Measurements from ENCODE around the gene SRMS. TPM values are rescaled to one million over a fixed set of nuclear protein-coding genes. Genes with fewer than 3 reads are reported as not detected.

Gene SRMS
- total RNA-seq, 4 donors from 2014 or later, result not detected

DNA sequence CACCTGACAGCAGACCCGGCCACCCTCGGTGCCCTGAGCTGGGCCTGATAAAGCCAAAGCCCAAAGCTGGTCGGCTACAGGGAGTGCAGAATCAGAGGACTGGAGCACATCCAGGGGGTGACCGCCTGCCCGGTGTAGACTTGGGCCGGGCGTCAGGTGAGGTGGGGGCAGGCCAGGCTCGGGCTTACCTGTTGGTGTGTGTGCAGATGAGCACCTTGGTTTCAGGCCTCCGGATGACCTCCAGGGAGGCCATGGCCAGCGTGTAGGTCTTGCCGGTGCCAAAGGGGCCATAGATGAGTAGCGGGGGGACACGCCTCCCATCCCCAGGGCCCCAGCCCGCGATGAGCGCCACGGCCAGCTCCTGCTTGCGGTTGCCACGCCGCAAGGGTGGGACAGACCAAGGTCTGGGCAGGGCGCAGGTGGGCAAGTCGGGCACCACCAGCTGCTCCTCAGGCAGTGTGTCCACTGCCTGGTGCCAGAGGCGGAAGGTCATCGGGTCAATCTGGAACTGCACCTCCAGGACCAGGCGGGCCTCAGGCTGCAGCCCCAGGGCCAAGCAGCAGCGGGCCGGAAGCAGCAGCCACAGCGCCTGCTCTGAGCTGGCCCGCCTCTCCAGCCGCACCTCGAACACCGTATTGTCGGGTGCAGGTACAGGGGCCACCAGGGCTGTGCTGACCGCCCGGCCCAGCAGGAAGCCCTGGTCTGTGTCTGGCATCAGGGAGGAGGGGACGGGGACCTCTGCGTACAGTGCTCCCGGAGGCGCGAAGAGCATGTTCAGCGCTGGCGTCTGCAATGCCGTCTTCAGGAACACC lies 20.8 kb upstream of the SRMS start:
- H3K27me3 ChIP-seq, result no peaks in the 10 kb centered on the region
- no peak for DNase-seq (ENCODE audit: low spot score in 2 of 2)
- peaks cover 0 to 79% (median under 1%) of the 10 kb centered on the region in 3 donors for H3K36me3 ChIP-seq
- peak overlapping the region in 1 of 4 donors; percentile 18 for H3K4me3 ChIP-seq
- WGBS, 2 donors, result 85 to 88% methylated on average over 38 to 41 of the region's 43 CpGs
- TF ChIP-seq CTCF (IDR thresholded peaks at IDR 0.05) (no peak), EP300 (IDR thresholded peaks at IDR 0.05) (no peak), POLR2A (IDR thresholded peaks at IDR 0.05) (no peak)
- H3K9me3 ChIP-seq, result no peaks in the 10 kb centered on the region
- H3K27ac ChIP-seq, result no peak overlapping the region
- peaks cover 0 to 14% (median 7%) of the 10 kb centered on the region in 4 donors for H3K4me1 ChIP-seq

DNA sequence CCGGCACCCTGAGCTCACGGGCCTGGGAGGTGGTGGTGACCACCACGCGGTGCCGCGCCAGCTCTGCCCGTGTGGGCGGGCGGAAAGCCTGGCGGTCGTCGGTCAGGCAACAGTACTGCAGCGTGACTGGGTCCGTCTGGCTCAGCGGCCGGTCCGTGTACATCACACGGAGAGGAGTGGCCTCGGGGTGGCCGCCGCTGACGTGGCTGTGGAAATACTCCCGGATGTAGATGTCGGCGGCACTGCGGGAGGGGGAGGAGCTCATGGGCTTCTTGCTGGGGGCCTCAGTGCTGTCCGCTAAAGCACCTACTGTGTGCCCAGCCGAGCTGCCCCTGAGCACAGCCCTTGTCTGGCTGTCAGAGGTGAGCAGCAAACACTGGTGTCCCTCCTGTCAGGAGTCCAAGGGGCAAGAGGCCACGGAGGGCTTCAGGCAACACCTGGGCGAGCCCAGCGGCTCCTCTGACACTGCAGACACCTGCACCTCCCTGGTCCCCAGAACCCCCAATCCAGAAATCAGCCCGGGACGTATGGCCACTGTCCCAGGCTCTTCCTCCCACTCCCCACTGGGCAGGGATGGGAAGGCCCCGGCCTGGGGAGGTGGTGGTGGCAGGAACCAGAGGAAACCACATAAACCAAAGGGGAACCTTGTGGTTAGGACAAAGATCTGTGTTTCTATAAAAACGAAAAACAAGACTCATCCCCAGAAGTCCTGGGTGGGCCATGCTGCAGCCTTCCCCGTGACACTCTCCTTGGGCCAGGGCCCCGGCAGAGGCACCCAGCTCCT lies 20.0 kb upstream of the SRMS start:
- WGBS, 2 donors, result 88 to 89% methylated on average over 34 to 35 of the region's 37 CpGs

GRCh38 chr20:63567136-63567385 lies 19.5 kb upstream of the SRMS start:
- WGBS, 2 donors, result 89 to 94% methylated on average over 17 of the region's 22 CpGs
- TF ChIP-seq EP300 (IDR thresholded peaks at IDR 0.05) (no peak), POLR2A (IDR thresholded peaks at IDR 0.05) (no peak), CTCF (IDR thresholded peaks at IDR 0.05) (no peak)

More for the DNA sequence above, 20.0 kb upstream of the SRMS start:
- Histone ChIP-seq H3K4me3 (peak overlapping the region in 1 of 4 donors; percentile 18), H3K27me3 (no peaks in the 10 kb centered on the region), H3K9me3 (no peaks in the 10 kb centered on the region), H3K36me3 (peaks cover 3 to 86% (median 3%) of the 10 kb centered on the region in 3 donors), H3K27ac (no peak overlapping the region), H3K4me1 (peaks cover 0 to 6% (median 1%) of the 10 kb centered on the region in 4 donors)
- DNase-seq (ENCODE audit: low spot score in 2 of 2), result peak in 1 of 2 donors; percentile 28
- TF ChIP-seq POLR2A (IDR thresholded peaks at IDR 0.05), result no peak

GRCh38 chr20:63566395-63567135 lies 19.0 kb upstream of the SRMS start:
- TF ChIP-seq POLR2A (IDR thresholded peaks at IDR 0.05), result no peak
- TF ChIP-seq EP300 (IDR thresholded peaks at IDR 0.05), result no peak
- TF ChIP-seq CTCF (IDR thresholded peaks at IDR 0.05), result no peak
- WGBS, 2 donors, result 90 to 92% methylated on average over 31 to 35 of the region's 46 CpGs
- H3K36me3 ChIP-seq, result peaks cover 3 to 88% (median 6%) of the 10 kb centered on the region in 3 donors
- H3K9me3 ChIP-seq, result no peaks in the 10 kb centered on the region
- no peak overlapping the region for H3K4me3 ChIP-seq
- DNase-seq (ENCODE audit: low spot score in 2 of 2), result no peak
- H3K27ac ChIP-seq, result no peak overlapping the region
- H3K4me1 ChIP-seq, result no peaks in the 10 kb centered on the region
- no peaks in the 10 kb centered on the region for H3K27me3 ChIP-seq

More at GRCh38 chr20:63567136-63567385, 19.5 kb upstream of the SRMS start:
- peaks cover 3 to 86% (median 6%) of the 10 kb centered on the region in 3 donors for H3K36me3 ChIP-seq
- H3K27me3 ChIP-seq, result no peaks in the 10 kb centered on the region
- no peak overlapping the region for H3K27ac ChIP-seq
- H3K4me3 ChIP-seq, result no peak overlapping the region
- DNase-seq (ENCODE audit: low spot score in 2 of 2), result no peak
- H3K9me3 ChIP-seq, result no peaks in the 10 kb centered on the region
- H3K4me1 ChIP-seq, result peaks cover 0 to 1% (median 0%) of the 10 kb centered on the region in 4 donors

DNA sequence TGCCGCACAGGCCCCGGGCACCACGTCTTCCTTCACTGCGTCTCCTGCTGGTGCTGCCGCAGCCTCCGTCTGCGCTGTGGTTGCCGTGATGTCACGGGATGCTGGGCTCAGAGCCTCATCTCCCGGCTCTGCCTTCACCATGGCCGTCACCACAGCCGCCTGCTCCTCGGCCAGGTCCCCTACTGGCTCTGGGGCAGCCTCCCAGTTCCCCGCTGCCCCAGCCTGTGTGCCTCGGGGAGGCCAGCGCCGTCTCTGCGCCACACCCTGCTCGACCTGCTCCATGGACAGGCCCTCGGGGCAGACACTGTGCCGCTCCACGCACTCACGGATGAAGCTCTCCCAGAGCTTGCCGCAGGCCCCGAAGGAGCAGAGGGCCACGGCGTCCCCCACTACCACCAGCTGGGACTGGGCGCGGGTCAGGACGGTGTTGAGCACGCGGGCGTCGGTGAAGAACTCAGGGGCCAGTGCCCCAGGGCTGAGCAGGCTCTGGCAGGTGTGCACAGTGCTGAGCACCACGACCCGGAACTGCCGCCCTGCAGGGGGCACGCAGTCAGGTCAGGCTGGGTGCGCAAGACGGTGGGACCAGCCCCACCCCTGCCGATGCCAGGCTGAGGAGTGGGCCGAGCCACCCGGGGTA lies 18.3 kb upstream of the SRMS start:
- no peak for TF ChIP-seq CTCF (IDR thresholded peaks at IDR 0.05)
- no peak for TF ChIP-seq POLR2A (IDR thresholded peaks at IDR 0.05)
- TF ChIP-seq EP300 (IDR thresholded peaks at IDR 0.05), result no peak
- peaks cover 3 to 95% (median 6%) of the 10 kb centered on the region in 3 donors for H3K36me3 ChIP-seq
- no peak for DNase-seq (ENCODE audit: low spot score in 2 of 2)
- H3K4me3 ChIP-seq, result no peak overlapping the region
- H3K27ac ChIP-seq, result no peak overlapping the region
- 91 to 93% methylated on average over 35 to 42 of the region's 43 CpGs for WGBS, 2 donors
- no peaks in the 10 kb centered on the region for H3K27me3 ChIP-seq
- H3K4me1 ChIP-seq, result no peaks in the 10 kb centered on the region
- H3K9me3 ChIP-seq, result no peaks in the 10 kb centered on the region
